Peyer's patch (tissue), 4 donors: Measurements from ENCODE around the gene IFNAR1.

Experiments used
- CTCF ChIP-seq, 6 experiments: fragments of 450-650 bp in 4 of 6; fragments of 200-600 bp in 2 of 6; sonication (generic) in 1 of 6; IDR thresholded peaks; one replicate each; pipeline ENCODE4 v1.5.1; 2017 to 2019; ENCODE audit warnings: antibody characterized with exemption in 6 of 6, mild to moderate bottlenecking in 3 of 6, moderate library complexity in 1 of 6
- POLR2A ChIP-seq, 2 donors: fragments of 450-650 bp; IDR thresholded peaks; one replicate each; pipeline ENCODE4 v1.5.1; 2017; ENCODE audit warnings: antibody characterized with exemption in 2 of 2, mild to moderate bottlenecking in 2 of 2, moderate library complexity in 2 of 2

GRCh38 chr21:33293136-33293535, 31.6 kb upstream of the IFNAR1 start:
- TF ChIP-seq CTCF (IDR thresholded peaks at IDR 0.05) (no peak), POLR2A (IDR thresholded peaks at IDR 0.05) (no peak)
